Urothelium cell line (cell line): Measurements from ENCODE around the gene SH3BGRL2.
"Not testable (repeated sequence)": the region's sequence is repeated elsewhere in the genome, so short reads cannot be mapped to it uniquely, and the experiment has no call there.

Experiments used
- DNase-seq: peaks from one replicate; pipeline ENCODE4 v3.0.0; 2011; ENCODE audit warnings: low spot score, mixed read lengths
- FAIRE-seq: peaks from 2 replicates; lab custom pipeline; 2011; peaks lifted over from hg19 to GRCh38; lab: Jason Lieb, UNC

Gene SH3BGRL2

DNA sequence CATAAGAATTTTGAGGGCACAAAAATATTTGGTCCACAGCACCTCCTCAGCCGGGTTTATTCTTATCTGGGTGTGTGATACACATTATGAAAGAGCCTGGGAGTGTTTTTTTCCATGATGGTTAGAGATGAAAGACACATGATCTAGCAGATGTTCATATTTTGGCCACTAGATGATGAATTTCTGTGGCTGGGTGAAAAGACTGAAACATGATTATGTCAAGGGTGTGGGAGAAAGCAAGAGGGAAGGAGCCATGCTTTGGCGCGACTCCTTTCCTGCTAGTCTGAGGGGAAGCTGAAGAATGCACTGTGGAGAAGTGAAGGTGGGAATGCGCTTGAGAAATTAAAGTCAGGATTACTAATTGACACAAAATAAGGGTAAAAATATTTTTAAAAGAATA is 102.3 kb downstream of the SH3BGRL2 start:
- FAIRE-seq (no peak), DNase-seq (no peak)

DNA sequence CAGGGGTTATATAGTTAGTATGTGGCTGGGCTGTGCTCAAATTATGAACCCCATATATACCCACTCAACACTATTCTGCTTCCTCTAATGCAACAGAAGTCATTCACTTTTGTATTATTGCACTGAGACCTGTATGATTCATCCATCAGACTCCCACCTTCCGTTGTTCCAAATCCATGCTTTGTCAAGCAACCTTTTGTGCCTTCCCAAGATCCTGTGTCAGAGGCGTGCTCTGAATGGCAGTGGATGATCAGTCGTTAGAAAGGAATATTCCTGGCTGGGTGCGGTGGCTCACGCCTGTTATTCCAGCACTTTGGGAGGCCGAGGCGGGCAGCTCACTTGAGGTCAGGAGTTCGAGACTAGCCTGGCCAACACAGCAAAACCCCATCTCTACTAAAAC is 103.2 kb downstream of the SH3BGRL2 start:
- FAIRE-seq (no peak), DNase-seq (no peak)

DNA sequence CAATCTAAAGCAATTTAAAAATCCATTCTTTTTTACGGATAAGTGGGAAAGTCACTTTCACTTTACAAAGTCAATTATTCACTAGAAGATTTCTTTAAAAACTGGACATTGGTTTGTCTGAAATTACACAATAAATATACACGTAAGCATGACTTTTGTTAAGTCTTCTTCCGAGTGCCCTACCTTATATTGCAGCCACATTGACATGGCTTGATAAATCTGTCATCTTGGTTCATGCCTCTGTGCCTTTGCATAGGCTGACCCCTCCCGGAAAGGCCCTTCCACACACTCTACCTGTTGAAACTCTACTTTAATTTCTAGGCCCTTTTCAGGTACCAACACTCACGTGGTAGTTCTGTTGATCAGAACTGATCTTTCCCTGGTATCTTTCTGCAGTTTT is 104.1 kb downstream of the SH3BGRL2 start:
- DNase-seq (no peak), FAIRE-seq (no peak)

GRCh38 chr6:79737172-79737571 is 106.0 kb downstream of the SH3BGRL2 start:
- DNase-seq (no peak), FAIRE-seq (no peak)

DNA sequence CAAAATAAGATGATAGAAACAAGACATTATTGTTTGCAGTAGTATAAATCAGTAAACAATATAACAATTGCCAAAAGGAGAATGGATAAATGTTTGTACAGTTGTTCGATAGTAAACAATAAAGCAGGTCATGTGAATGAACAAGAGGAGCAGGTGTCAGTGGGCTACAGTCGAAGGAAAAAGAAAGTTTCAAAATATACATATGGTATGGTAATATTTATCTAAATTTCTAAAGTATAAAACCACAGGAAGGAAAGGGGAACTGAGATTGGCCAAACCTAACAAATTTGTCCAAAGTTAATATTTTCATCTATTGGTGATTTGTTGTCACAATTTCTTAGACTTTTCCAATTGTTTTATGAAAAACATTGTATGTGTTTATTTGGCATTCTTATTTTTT is 110.9 kb downstream of the SH3BGRL2 start:
- no peak for DNase-seq
- FAIRE-seq: no peak

- DNase-seq, FAIRE-seq: not testable (repeated sequence)
Observed at GRCh38 chr6:79745282-79745681, 114.2 kb downstream of the SH3BGRL2 start.

DNA sequence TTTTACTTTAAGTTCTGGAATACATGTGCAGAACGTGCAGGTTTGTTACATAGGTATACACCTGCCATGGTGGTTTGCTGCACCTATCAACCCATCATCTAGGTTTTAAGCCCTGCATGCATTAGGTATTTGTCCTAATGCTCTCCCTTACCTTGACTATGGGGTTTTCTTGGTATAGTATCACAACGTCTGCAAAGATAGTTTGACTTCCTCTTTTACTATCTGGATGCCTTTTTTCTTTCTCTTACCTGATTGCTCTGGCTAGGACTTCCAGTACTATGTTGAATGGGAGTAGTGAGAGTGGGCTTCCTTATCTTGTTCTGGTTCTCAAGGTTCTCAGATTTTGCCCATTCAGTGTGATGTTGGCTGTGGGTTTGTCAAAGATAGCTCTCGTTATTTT is 115.2 kb downstream of the SH3BGRL2 start:
- DNase-seq, FAIRE-seq: not testable (repeated sequence)

GRCh38 chr6:79750806-79751205 is 119.7 kb downstream of the SH3BGRL2 start:
- DNase-seq (no peak), FAIRE-seq (no peak)
